DND-41 (cell line): ENCODE results near the gene CHN2.

ENCODE experiments used
- ATAC-seq: fragments of 200-7000 bp; cut with Tn5 transposase; 3 replicates; pipeline ENCODE4 v1.9.1; 2021; ENCODE audit warnings: low read depth; ENCODE audit not compliant: insufficient read depth
- DNase-seq: peaks from one replicate; pipeline ENCODE4 v3.0.0-alpha.2; 2020
- H2AFZ ChIP-seq: 2 replicates; pipeline ENCODE4 v1.6.0; 2012; ENCODE audit warnings: low read depth, low read length
- H3K27ac ChIP-seq: 2 replicates; pipeline ENCODE4 v1.5.1; 2012; ENCODE audit warnings: low read length, inconsistent platforms
- H3K27me3 ChIP-seq: fragments of 200-600 bp; sonication (generic); 2 replicates; pipeline ENCODE4 v1.6.0; 2012; ENCODE audit warnings: low read length, mild to moderate bottlenecking, inconsistent platforms; ENCODE audit not compliant: insufficient read depth, poor library complexity
- H3K36me3 ChIP-seq: 2 replicates; pipeline ENCODE4 v1.5.1; 2012; ENCODE audit warnings: low read length, inconsistent platforms; ENCODE audit not compliant: insufficient read depth
- H3K4me1 ChIP-seq: 2 replicates; pipeline ENCODE4 v1.5.1; 2012; ENCODE audit warnings: mild to moderate bottlenecking, low read length; ENCODE audit not compliant: insufficient read depth
- H3K4me2 ChIP-seq: 2 replicates; pipeline ENCODE4 v1.6.0; 2012; ENCODE audit warnings: mild to moderate bottlenecking, moderate library complexity, low read length, inconsistent platforms; ENCODE audit not compliant: insufficient read depth
- H3K4me3 ChIP-seq, 2 experiments: fragments of 200-600 bp in 1 of 2; shearing (Covaris generic) in 1 of 2; 2 replicates each; pipeline ENCODE4 v1.5.1; 2012 to 2016; ENCODE audit warnings: inconsistent platforms in 2 of 2, low read length in 2 of 2, mild to moderate bottlenecking in 2 of 2, low read depth in 1 of 2, moderate library complexity in 1 of 2
- H3K79me2 ChIP-seq: 2 replicates; pipeline ENCODE4 v1.6.0; 2012; ENCODE audit warnings: low read length, inconsistent platforms; ENCODE audit not compliant: insufficient read depth
- H3K9ac ChIP-seq: 2 replicates; pipeline ENCODE4 v1.6.0; 2012; ENCODE audit warnings: low read depth, mild to moderate bottlenecking, inconsistent platforms, low read length, moderate library complexity
- H3K9me3 ChIP-seq: 2 replicates; pipeline ENCODE4 v1.5.1; 2012; ENCODE audit warnings: low read length, moderate library complexity, mild to moderate bottlenecking, inconsistent platforms; ENCODE audit not compliant: insufficient read depth, severe bottlenecking
- H4K20me1 ChIP-seq: 2 replicates; pipeline ENCODE4 v1.6.0; 2012; ENCODE audit warnings: low read length; ENCODE audit not compliant: insufficient read depth
- EZH2 ChIP-seq: IDR thresholded peaks from 3 replicates; pipeline ENCODE4 v1.6.1; 2012; ENCODE audit warnings: borderline replicate concordance, low read depth, mild to moderate bottlenecking, moderate library complexity, low read length, inconsistent platforms; ENCODE audit not compliant: severe bottlenecking
- TF ChIP-seq, protein P1 (sequence below): IDR thresholded peaks from 2 replicates; pipeline ENCODE4 v1.5.1; 2012; ENCODE audit warnings: borderline replicate concordance, low read length, moderate library complexity, mild to moderate bottlenecking; ENCODE audit not compliant: poor library complexity, severe bottlenecking; ENCODE audit errors: extremely low read depth

Gene CHN2

DNA sequence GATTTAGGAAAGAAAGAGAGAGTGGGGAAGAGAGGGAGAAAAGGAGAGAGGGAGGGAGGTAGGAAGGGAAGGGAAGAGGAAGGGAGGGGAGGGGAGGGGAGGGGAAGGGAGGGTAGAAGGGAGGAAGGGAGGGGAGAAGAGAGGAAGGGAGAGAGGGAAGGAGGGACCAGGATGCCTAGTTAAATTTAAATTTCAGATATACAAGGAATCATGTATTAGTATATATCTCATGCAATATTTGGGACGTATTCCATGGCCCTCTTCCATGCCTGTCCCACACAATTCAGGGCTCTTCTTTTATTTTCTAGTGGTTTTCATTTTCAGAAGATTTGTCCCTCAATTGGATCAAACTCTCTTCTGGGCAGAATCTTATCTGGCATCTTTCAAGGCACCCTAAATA is 196.7 kb downstream of the CHN2 start:
- no peak overlapping the region for H2AFZ ChIP-seq
- no peak overlapping the region for H3K4me2 ChIP-seq
- TF ChIP-seq, protein P1, sequence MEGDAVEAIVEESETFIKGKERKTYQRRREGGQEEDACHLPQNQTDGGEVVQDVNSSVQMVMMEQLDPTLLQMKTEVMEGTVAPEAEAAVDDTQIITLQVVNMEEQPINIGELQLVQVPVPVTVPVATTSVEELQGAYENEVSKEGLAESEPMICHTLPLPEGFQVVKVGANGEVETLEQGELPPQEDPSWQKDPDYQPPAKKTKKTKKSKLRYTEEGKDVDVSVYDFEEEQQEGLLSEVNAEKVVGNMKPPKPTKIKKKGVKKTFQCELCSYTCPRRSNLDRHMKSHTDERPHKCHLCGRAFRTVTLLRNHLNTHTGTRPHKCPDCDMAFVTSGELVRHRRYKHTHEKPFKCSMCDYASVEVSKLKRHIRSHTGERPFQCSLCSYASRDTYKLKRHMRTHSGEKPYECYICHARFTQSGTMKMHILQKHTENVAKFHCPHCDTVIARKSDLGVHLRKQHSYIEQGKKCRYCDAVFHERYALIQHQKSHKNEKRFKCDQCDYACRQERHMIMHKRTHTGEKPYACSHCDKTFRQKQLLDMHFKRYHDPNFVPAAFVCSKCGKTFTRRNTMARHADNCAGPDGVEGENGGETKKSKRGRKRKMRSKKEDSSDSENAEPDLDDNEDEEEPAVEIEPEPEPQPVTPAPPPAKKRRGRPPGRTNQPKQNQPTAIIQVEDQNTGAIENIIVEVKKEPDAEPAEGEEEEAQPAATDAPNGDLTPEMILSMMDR = no peak
- TF ChIP-seq EZH2 = no peak
- DNase-seq = no peak
- no peak for ATAC-seq
- no peaks in the 10 kb centered on the region for H3K36me3 ChIP-seq
- no peak overlapping the region for H3K4me3 ChIP-seq
- no peaks in the 10 kb centered on the region for H3K27me3 ChIP-seq
- no peaks in the 10 kb centered on the region for H3K79me2 ChIP-seq
- H3K4me1 ChIP-seq = no peaks in the 10 kb centered on the region
- H3K9me3 ChIP-seq = no peaks in the 10 kb centered on the region
- no peak overlapping the region for H3K9ac ChIP-seq
- no peak overlapping the region for H3K27ac ChIP-seq
- no peaks in the 10 kb centered on the region for H4K20me1 ChIP-seq

DNA sequence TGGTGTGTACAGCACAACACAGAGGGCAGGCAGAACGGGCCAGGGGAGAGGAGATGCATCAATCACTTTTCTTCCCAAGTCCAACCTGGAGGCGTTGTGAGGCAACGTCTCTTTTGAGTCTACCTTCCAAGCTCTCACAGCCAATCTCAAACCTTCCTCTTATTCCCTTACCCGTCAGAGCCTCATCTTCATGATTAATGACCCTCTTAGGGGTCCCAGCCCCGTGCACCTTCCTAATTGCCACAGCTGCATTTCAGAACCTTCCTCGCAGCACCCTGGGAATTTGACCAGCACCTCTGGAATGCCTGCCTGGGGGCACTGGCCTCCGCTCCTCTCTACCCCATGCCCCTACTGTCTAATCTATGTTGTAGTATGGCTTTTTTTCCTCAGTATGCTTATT is 199.7 kb downstream of the CHN2 start:
- Histone ChIP-seq H3K9ac (no peak overlapping the region), H3K36me3 (peaks cover 4% of the 10 kb centered on the region; the same call in 1 of the 2 replicates), H4K20me1 (no peaks in the 10 kb centered on the region), H3K27me3 (no peaks in the 10 kb centered on the region), H3K9me3 (no peaks in the 10 kb centered on the region), H3K79me2 (no peaks in the 10 kb centered on the region), H3K4me2 (no peak overlapping the region), H3K4me1 (no peaks in the 10 kb centered on the region), H3K4me3 (no peak overlapping the region), H3K27ac (no peak overlapping the region), H2AFZ (no peak overlapping the region)
- TF ChIP-seq, protein P1 = no peak
- no peak for TF ChIP-seq EZH2
- DNase-seq (no peak), ATAC-seq (no peak)

DNA sequence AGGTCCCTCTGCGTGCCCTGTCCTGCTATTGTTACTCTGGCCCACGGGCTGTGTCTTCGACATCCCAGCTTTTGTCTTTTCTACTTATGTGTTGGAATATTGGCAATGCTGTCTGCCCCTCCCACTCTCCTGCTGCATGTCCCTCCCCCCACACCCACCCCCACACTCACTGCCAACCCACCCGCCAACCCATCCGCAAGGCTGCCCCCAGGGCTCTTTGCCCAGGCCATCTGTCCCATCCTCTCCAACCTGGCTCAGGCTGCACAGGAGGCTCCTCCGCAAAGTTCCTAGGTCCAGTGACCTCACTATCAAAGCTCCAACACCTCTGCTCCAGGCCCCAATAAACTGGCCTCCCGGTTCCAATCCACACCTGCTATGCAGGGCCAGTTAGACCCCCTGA is 202.0 kb downstream of the CHN2 start:
- DNase-seq (no peak), ATAC-seq (no peak)
- no peaks in the 10 kb centered on the region for H3K79me2 ChIP-seq
- H4K20me1 ChIP-seq = no peaks in the 10 kb centered on the region
- no peak overlapping the region for H3K27ac ChIP-seq
- no peak overlapping the region for H2AFZ ChIP-seq
- TF ChIP-seq EZH2 = no peak
- TF ChIP-seq, protein P1 = no peak
- H3K4me2 ChIP-seq = no peak overlapping the region
- peaks cover 4% of the 10 kb centered on the region; the same call in 1 of the 2 replicates for H3K36me3 ChIP-seq
- no peak overlapping the region for H3K9ac ChIP-seq
- H3K4me3 ChIP-seq = no peak overlapping the region
- H3K27me3 ChIP-seq = no peaks in the 10 kb centered on the region
- H3K4me1 ChIP-seq = no peaks in the 10 kb centered on the region
- no peaks in the 10 kb centered on the region for H3K9me3 ChIP-seq

DNA sequence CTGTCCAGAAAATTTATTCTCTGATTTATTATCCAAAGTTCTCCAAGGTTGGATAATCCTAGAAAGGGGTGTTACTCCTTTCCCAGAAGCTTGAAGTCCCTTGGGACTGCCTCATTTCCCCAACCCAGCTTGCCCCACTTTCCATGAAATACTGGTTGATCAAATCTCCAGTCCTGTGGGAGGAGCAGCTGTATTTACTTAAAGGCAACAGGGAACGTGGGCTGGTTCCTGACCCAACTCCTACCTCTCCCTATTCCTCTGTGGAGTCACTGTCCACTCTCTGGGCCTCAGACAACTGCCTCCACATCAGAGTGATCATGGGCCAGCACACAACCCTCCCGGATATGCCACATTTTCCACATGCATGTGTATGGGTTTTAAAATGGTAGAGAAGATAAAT is 202.8 kb downstream of the CHN2 start:
- Histone ChIP-seq H3K4me2 (no peak overlapping the region), H4K20me1 (no peaks in the 10 kb centered on the region), H3K4me3 (no peak overlapping the region), H3K27me3 (no peaks in the 10 kb centered on the region), H3K36me3 (peaks cover 4% of the 10 kb centered on the region; the same call in 1 of the 2 replicates), H3K79me2 (no peaks in the 10 kb centered on the region), H2AFZ (no peak overlapping the region), H3K4me1 (no peaks in the 10 kb centered on the region), H3K9me3 (no peaks in the 10 kb centered on the region), H3K27ac (no peak overlapping the region), H3K9ac (no peak overlapping the region)
- TF ChIP-seq, protein P1 = no peak
- TF ChIP-seq EZH2 = no peak
- DNase-seq = no peak
- no peak for ATAC-seq
